Measurements from ENCODE around the gene NUP98.

DNA sequence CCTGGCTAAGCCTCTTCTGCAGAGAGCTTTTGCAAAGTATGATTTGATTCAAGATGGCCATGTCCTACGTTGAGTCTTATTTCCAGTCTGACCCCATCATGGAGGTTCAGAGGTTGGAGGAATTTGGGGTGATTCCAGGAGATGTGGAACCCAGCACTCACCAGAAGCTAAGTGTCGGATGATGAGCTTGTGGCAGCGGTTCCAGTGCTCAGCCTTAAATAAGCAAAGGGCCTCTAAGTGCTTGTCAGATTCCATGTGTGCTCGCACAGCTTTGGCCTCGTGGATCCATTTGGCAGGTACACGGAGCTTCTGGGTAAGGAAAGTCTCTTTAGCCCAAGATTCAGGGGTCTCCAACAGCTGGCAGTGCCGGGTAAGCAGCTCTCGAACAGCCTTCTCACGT is 114.3 kb downstream of the NUP98 start:
- TF ChIP-seq SETDB1 (IDR thresholded peaks at IDR 0.05; ENCODE audit: insufficient read length, low read length): no peak
- no peak for TF ChIP-seq CTCF (tag by site-specific recombination; IDR thresholded peaks at IDR 0.05)
- no peak for TF ChIP-seq KLF7 (tag by site-specific recombination; IDR thresholded peaks at IDR 0.05; ENCODE audit: borderline replicate concordance)
- no peak for TF ChIP-seq ZNF621 (tag by site-specific recombination; IDR thresholded peaks at IDR 0.05)
- no peak for TF ChIP-seq ZNF23 (tag by site-specific recombination; IDR thresholded peaks at IDR 0.05; ENCODE audit: borderline replicate concordance)
- no peak for TF ChIP-seq REST (tag by site-specific recombination; IDR thresholded peaks at IDR 0.05)
- TF ChIP-seq ZNF549 (tag by site-specific recombination; IDR thresholded peaks at IDR 0.05): no peak
- no peak for TF ChIP-seq ZNF138 (tag by site-specific recombination; IDR thresholded peaks at IDR 0.05; ENCODE audit: borderline replicate concordance)
- TF ChIP-seq ZFP3 (tag by site-specific recombination; IDR thresholded peaks at IDR 0.05; ENCODE audit: low read depth): no peak
- TF ChIP-seq ZBTB1 (tag by site-specific recombination; IDR thresholded peaks at IDR 0.05): no peak
- TF ChIP-seq ZNF223 (tag by site-specific recombination; IDR thresholded peaks at IDR 0.05): no peak
- no peak for TF ChIP-seq ZNF10 (tag by site-specific recombination; IDR thresholded peaks at IDR 0.05)
- no peak for TF ChIP-seq PRDM6 (tag by site-specific recombination; IDR thresholded peaks at IDR 0.05)
- no peak for TF ChIP-seq GLI4 (tag by site-specific recombination; IDR thresholded peaks at IDR 0.05)

Data from HEK293 (cell line).